Caco-2 (cell line): ENCODE results near the gene TTC9C. TPM values are rescaled to one million over a fixed set of nuclear protein-coding genes. Genes with fewer than 3 reads are reported as not detected.

Source experiments
- BruUV-seq: library from RNA; stranded (reverse); fragments of 400-500 nt; replicated peaks from 2 replicates; lab custom pipeline; 2021; lab: Mats Ljungman, UMichigan
- CTCF ChIA-PET: fragments of 300-600 bp; sonication (Branson Sonifier 250); formaldehyde crosslinking; loops from one replicate; lab custom pipeline; 2022; ENCODE audit warnings: antibody characterized with exemption; lab: Charles Lee
- POLR2A ChIA-PET: fragments of 300-600 bp; sonication (Branson Sonifier 250); formaldehyde crosslinking; loops from one replicate; lab custom pipeline; 2022; ENCODE audit warnings: antibody characterized with exemption; lab: Charles Lee
- DNase-seq, 2 experiments: peaks; one replicate each; pipeline versions ENCODE4 v3.0.0 to v3.0.0-alpha.2; 2020 to 2022
- H3K27me3 ChIP-seq: replicated peaks from 2 replicates; pipeline ENCODE4 v1.6.0; 2011; ENCODE audit warnings: low read length; ENCODE audit not compliant: control insufficient read depth, insufficient read depth
- H3K36me3 ChIP-seq: 2 replicates; pipeline ENCODE4 v1.5.1; 2011; ENCODE audit warnings: low read length; ENCODE audit not compliant: control insufficient read depth, insufficient read depth
- H3K4me1 ChIP-seq: fragments of 250-450 bp; sonication (Bioruptor Pico); 2 replicates; pipeline ENCODE4 v1.5.1; 2020; ENCODE audit warnings: mild to moderate bottlenecking
- H3K4me3 ChIP-seq: 2 replicates; pipeline ENCODE4 v1.5.1; 2011; ENCODE audit warnings: low read depth, mild to moderate bottlenecking, control low read depth, low read length
- H3K9me3 ChIP-seq: fragments of 250-450 bp; sonication (Bioruptor Pico); 2 replicates; pipeline ENCODE4 v1.5.1; 2020; ENCODE audit warnings: mild to moderate bottlenecking, moderate library complexity
- H3K27ac Mint-ChIP-seq: one replicate; pipeline ENCODE4 v1.8.0; 2022; ENCODE audit warnings: mixed read lengths; ENCODE audit not compliant: unreplicated experiment
- H3K27me3 Mint-ChIP-seq: one replicate; pipeline ENCODE4 v1.8.0; 2022; ENCODE audit warnings: mixed read lengths; ENCODE audit not compliant: insufficient read depth, unreplicated experiment
- H3K36me3 Mint-ChIP-seq: one replicate; pipeline ENCODE4 v1.8.0; 2022; ENCODE audit warnings: mild to moderate bottlenecking, mixed read lengths; ENCODE audit not compliant: insufficient read depth, unreplicated experiment
- H3K4me1 Mint-ChIP-seq: one replicate; pipeline ENCODE4 v1.8.0; 2022; ENCODE audit warnings: low read depth, mixed read lengths; ENCODE audit not compliant: unreplicated experiment
- H3K4me3 Mint-ChIP-seq: one replicate; pipeline ENCODE4 v1.8.0; 2022; ENCODE audit warnings: mild to moderate bottlenecking, moderate library complexity, mixed read lengths; ENCODE audit not compliant: unreplicated experiment
- H3K9me3 Mint-ChIP-seq: one replicate; pipeline ENCODE4 v1.8.0; 2022; ENCODE audit warnings: mixed read lengths; ENCODE audit not compliant: unreplicated experiment
- intact Hi-C: fragments of 100-400 bp; cut with micrococcal nuclease; formaldehyde crosslinking; loops from one replicate; pipeline ENCODE4 v1.10.0; 2022; ENCODE audit not compliant: unreplicated experiment
- total RNA-seq: library from RNA; stranded (reverse); gene quantifications from 2 replicates; pipeline ENCODE4 v1.2.3, GENCODE V29; 2022
- TF ChIP-seq, protein P1 (sequence below), 2 experiments: fragments of 200-600 bp in 1 of 2; IDR thresholded peaks; 1 replicate in 1 of 2; 2 replicates in 1 of 2; pipeline versions ENCODE4 v1.5.1 to v1.8.0; 2011 to 2022; ENCODE audit warnings: antibody characterized with exemption in 1 of 2, control low read depth in 1 of 2, inconsistent platforms in 1 of 2, low read depth in 1 of 2, low read length in 1 of 2, mild to moderate bottlenecking in 1 of 2, moderate library complexity in 1 of 2; ENCODE audit not compliant: insufficient read depth in 1 of 2, severe bottlenecking in 1 of 2, unreplicated experiment in 1 of 2

The TTC9C gene
- total RNA-seq, 1 experiment from 2014 or later: 53.6 TPM

GRCh38 chr11:62680825-62681240 lies 47.5 kb upstream of the TTC9C start:
- Histone ChIP-seq H3K4me1 (no peaks in the 10 kb centered on the region; the same call in 1 of the 2 replicates), H3K9me3 (no peaks in the 10 kb centered on the region), H3K4me3 (no peak overlapping the region), H3K27me3 (no peaks in the 10 kb centered on the region), H3K36me3 (no peaks in the 10 kb centered on the region)
- Mint-ChIP-seq H3K27ac (peak overlapping the region; percentile 49), H3K9me3 (no peaks in the 10 kb centered on the region), H3K4me1 (peaks cover 15% of the 10 kb centered on the region), H3K27me3 (no peaks in the 10 kb centered on the region), H3K36me3 (peaks cover 13% of the 10 kb centered on the region), H3K4me3 (peak overlapping the region; percentile 38)
- POLR2A ChIA-PET: interaction anchor here (0.8 to 1.5 kb wide), 4 partner anchors 9 to 89 kb away, joined by 4 to 7 read pairs (median 5); partner anchors contain the start of genes C11orf98, CSKMT, LBHD1 and TUT1
- intact Hi-C loops: loop anchor here (1.0 kb wide), 1 partner anchor 41 kb away; no protein-coding TSS in a partner anchor
- CTCF ChIA-PET: interaction anchor here (0.6 to 1.5 kb wide), 7 partner anchors 14 to 91 kb away, joined by 3 to 12 read pairs (median 5); partner anchors contain the start of genes C11orf98, CSKMT, TAF6L and ZBTB3
- no TSS peak for BruUV-seq
- peak; percentile 66 to 76 for DNase-seq
- TF ChIP-seq, protein P1, sequence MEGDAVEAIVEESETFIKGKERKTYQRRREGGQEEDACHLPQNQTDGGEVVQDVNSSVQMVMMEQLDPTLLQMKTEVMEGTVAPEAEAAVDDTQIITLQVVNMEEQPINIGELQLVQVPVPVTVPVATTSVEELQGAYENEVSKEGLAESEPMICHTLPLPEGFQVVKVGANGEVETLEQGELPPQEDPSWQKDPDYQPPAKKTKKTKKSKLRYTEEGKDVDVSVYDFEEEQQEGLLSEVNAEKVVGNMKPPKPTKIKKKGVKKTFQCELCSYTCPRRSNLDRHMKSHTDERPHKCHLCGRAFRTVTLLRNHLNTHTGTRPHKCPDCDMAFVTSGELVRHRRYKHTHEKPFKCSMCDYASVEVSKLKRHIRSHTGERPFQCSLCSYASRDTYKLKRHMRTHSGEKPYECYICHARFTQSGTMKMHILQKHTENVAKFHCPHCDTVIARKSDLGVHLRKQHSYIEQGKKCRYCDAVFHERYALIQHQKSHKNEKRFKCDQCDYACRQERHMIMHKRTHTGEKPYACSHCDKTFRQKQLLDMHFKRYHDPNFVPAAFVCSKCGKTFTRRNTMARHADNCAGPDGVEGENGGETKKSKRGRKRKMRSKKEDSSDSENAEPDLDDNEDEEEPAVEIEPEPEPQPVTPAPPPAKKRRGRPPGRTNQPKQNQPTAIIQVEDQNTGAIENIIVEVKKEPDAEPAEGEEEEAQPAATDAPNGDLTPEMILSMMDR (IDR thresholded peaks at IDR 0.05; ENCODE audit: insufficient read depth in 1 of 2, low read depth in 1 of 2, low read length in 1 of 2, severe bottlenecking in 1 of 2, unreplicated experiment in 1 of 2): peak; percentile 45 to 66

GRCh38 chr11:62682518-62682917 lies 45.8 kb upstream of the TTC9C start:
- Histone ChIP-seq H3K4me1 (no peaks in the 10 kb centered on the region; the same call in 1 of the 2 replicates), H3K27me3 (no peaks in the 10 kb centered on the region), H3K4me3 (no peak overlapping the region), H3K36me3 (no peaks in the 10 kb centered on the region), H3K9me3 (no peaks in the 10 kb centered on the region)
- H3K36me3 Mint-ChIP-seq: peaks cover 7% of the 10 kb centered on the region
- H3K4me1 Mint-ChIP-seq: peaks cover 7% of the 10 kb centered on the region
- no TSS peak for BruUV-seq
- CTCF ChIA-PET: interaction anchor here (0.6 kb wide), 1 partner anchor 341 kb away, joined by 5 read pairs; no protein-coding TSS in a partner anchor
- intact Hi-C loops: no loop called here
- TF ChIP-seq, protein P1 (IDR thresholded peaks at IDR 0.05; ENCODE audit: insufficient read depth in 1 of 2, low read depth in 1 of 2, low read length in 1 of 2, severe bottlenecking in 1 of 2, unreplicated experiment in 1 of 2): no peak
- no peaks in the 10 kb centered on the region for H3K27me3 Mint-ChIP-seq
- no peaks in the 10 kb centered on the region for H3K9me3 Mint-ChIP-seq
- no peak overlapping the region for H3K4me3 Mint-ChIP-seq
- DNase-seq: no peak
- H3K27ac Mint-ChIP-seq: no peak overlapping the region
- POLR2A ChIA-PET: no interaction called here

DNA sequence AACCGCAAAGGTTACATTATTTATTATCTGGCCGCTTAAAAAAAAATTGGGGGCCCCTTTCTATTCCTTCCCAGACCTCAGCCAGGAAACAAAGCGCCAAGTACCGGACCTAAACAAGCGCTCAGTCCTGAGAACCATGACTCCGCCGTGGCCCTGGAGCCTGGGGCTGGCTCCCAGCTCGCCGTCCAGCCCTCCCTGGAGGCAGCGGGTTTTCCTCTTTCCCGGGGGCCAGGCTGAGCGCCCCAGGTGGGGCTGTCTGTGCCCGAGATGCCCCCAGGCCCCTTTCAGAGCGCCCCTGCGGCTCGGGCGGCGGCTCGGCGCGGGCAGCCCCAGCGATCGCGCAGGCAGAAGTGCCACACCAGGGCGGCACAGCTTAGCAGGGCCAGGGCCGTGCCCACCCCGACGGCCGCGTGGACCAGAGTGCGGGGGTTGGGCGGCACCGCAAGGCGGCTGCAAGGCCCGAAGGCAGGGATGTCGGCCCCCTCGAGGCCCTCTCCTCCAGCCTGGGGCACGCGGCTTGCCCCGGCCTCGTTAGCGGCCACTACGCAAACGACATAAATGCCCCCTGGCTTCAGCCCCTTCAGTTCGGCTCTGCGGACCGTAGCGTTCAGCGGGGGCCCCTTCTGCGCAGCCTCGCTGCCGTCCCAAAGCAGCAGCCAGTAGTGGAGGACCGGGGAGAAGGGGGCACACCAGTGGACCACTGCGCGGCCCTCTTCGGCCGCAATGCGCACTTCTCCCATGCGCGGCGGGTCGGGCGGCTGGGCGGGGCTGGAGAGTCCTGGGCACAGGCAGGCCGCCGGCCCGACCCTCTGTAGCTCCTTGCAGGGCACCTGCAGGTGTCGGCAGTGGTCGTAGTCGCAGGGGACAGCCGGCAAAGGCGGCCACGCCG lies 40.5 kb upstream of the TTC9C start:
- Mint-ChIP-seq H3K27ac (no peak overlapping the region), H3K27me3 (no peaks in the 10 kb centered on the region), H3K9me3 (no peaks in the 10 kb centered on the region), H3K4me3 (no peak overlapping the region), H3K36me3 (peaks cover 14% of the 10 kb centered on the region), H3K4me1 (no peaks in the 10 kb centered on the region)
- intact Hi-C loops: no loop called here
- BruUV-seq: no TSS peak
- Histone ChIP-seq H3K9me3 (no peaks in the 10 kb centered on the region), H3K4me3 (no peak overlapping the region), H3K4me1 (no peaks in the 10 kb centered on the region), H3K27me3 (no peaks in the 10 kb centered on the region), H3K36me3 (peaks cover 1% of the 10 kb centered on the region)
- POLR2A ChIA-PET: no interaction called here
- CTCF ChIA-PET: interaction anchor here (0.9 kb wide), 1 partner anchor 16 kb away, joined by 3 read pairs; the partner anchor contains the start of gene UQCC3
- no peak for DNase-seq
- TF ChIP-seq, protein P1 (IDR thresholded peaks at IDR 0.05; ENCODE audit: insufficient read depth in 1 of 2, low read depth in 1 of 2, low read length in 1 of 2, severe bottlenecking in 1 of 2, unreplicated experiment in 1 of 2): no peak
